OCI-LY3 (cell line): ENCODE measurements around the gene CYB561D1.

Source experiments
- CTCF ChIP-seq: fragments of 200-600, 300-600 bp; sonication (generic); IDR thresholded peaks from 2 replicates; pipeline ENCODE4 v1.5.1; 2014; ENCODE audit warnings: antibody characterized with exemption, low read length, low read depth
- EZH2phosphoT487 ChIP-seq: fragments of 200-600 bp; shearing (Covaris generic); IDR thresholded peaks from 2 replicates; pipeline ENCODE4 v1.6.1; 2018; ENCODE audit warnings: antibody characterized with exemption, mixed run types, low read depth

GRCh38 chr1:109478806-109479205 is 15.1 kb upstream of the CYB561D1 start:
- TF ChIP-seq CTCF: no peak
- no peak for TF ChIP-seq EZH2phosphoT487
